Measurements from ENCODE around the gene SDF4.
"Not testable (repeated sequence)": the region's sequence is repeated elsewhere in the genome, so short reads cannot be mapped to it uniquely, and the experiment has no call there.

SDF4 gene

GRCh38 chr1:1199141-1199960 lies 32.5 kb downstream of the SDF4 start:
- DNase-seq (ENCODE audit: low read depth in 2 of 2): no peak

DNA sequence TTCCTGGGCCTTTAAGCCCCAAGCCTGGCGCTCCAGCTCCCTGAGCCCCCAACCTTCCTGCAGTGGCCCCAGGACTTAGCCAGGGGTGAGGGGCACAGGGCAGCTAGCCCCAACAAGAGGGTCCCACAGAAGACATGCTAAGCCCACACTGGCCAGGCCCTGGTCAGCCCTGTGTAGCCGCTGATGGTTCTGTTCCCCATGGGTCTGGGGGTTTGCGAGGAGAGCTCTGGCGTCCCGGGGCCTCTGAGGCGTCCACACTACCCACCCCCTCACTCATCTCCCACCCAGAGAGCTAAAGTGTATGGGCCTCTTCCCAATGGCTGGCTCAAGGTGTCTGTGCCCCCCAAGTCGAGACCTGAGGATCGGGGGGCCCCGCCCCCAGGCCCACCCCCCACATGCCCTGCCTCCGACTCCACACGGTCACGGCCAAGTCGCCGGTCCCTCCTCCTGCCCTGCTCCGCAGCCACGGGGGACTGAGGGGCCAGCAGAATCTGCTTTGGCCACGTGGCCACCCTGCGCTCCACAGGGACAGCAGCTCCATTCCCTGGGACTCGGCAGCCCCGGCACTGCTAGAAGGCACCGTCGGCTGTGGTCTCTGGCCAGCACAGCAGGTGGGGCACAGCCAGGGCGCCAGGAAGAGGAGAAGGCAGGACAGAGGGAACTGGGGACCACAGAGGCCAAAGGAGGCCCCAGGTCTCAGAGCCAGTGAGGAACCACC lies 33.2 kb downstream of the SDF4 start:
- DNase-seq (ENCODE audit: low read depth in 2 of 2): no peak

GRCh38 chr1:1197551-1198422 lies 34.0 kb downstream of the SDF4 start:
- no peak for DNase-seq (ENCODE audit: low read depth in 2 of 2)

GRCh38 chr1:1197188-1197500 lies 34.7 kb downstream of the SDF4 start:
- no peak for DNase-seq (ENCODE audit: low read depth in 2 of 2)

GRCh38 chr1:1196431-1197187 lies 35.2 kb downstream of the SDF4 start:
- DNase-seq (ENCODE audit: low read depth in 2 of 2): no peak

- DNase-seq (ENCODE audit: low read depth in 2 of 2): not testable (repeated sequence)
These were observed 36.1 kb downstream of the SDF4 start for GRCh38 chr1:1195726-1196125.

DNA sequence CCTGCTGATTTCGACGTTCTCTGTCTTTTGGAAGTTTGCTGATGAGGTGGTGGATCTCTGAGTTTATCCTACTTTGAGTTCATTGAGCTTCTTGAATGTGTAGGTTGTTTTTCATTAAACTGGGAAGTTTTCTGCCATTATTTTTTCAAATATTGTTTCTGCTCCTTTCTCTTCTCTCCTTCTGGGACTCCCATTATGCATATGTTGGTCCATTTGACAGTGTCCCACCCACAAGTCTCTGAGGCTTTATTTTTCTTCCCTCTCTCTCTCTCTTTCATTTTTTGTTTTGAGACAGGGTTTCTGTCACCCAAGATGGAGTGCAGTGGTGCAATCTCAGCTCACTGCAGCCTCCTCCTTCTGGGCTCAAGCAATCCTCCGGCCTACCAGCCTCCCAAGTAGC lies 37.1 kb downstream of the SDF4 start:
- DNase-seq (ENCODE audit: low read depth in 2 of 2): no peak

- DNase-seq (ENCODE audit: low read depth in 2 of 2): no peak
These were observed 40.1 kb downstream of the SDF4 start for GRCh38 chr1:1191734-1192133.

DNA sequence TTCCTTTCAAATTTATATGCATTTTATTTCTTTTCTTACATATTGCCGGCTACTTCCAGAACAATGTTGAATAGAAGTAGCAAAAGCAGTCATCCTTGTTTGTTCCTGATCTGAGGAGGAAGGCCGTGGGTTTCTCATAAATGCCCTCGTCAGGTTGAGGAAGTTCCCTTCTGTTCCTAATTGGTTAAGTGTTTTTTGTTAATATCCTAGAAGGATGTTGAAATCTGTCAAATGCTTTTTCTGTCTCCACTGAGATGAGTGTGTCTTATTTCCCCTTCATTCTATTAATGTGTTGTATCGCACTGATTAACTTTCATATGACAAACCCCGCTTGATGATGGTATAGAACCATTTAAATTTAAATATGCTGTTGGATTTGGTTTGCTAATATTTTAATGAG lies 42.7 kb downstream of the SDF4 start:
- DNase-seq (ENCODE audit: low read depth in 2 of 2): no peak

DNA sequence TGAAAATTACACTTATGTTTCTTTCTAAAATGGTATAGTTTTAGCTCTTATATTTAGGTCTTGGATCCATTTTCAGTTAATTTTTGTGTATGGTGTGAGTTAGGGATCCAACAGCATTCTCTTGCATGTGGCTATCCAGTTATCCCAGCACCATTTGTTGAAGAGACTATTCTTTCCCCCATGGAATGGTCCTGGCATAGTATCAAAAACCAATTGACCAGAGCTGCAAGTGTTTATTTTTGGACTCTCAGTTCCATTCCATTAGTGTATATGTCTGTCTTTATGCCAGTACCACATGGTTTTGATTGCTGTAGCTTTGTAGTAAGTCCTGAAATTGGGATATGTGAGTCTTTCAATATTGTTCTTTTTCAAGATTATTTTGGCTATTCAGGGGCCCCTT lies 43.9 kb downstream of the SDF4 start:
- DNase-seq (ENCODE audit: low read depth in 2 of 2): no peak

GRCh38 chr1:1185101-1185765 lies 46.6 kb downstream of the SDF4 start:
- no peak for DNase-seq (ENCODE audit: low read depth in 2 of 2)

- DNase-seq (ENCODE audit: low read depth in 2 of 2): no peak
These were observed 47.7 kb downstream of the SDF4 start for GRCh38 chr1:1183833-1184775.

DNA sequence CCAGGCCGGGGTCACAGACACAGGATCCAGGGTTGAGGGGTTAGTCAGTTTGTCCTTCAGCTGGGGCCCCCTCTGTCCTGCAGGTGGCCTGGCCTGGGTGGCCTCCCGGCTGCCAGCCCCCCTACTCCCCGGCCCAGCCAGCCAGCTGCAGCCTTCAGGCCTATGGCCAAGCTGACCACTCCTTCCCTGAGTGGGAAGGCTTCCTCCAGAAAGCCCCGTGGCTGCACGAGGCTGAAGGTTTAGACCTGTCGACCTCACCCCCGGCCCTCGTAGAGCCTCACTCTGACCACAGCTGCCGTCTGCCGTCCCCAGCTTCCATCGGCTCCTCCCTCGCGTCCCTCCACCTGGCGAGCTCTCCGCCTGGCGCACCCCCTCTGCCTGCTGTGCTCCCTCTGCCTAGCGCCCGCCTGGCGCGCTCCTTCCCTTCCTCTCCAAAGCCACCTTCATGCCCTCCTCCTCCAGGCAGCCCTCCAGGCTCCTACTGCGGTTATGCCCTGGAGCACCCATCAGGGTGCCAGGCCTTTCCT lies 48.5 kb downstream of the SDF4 start:
- DNase-seq (ENCODE audit: low read depth in 2 of 2): no peak

DNA sequence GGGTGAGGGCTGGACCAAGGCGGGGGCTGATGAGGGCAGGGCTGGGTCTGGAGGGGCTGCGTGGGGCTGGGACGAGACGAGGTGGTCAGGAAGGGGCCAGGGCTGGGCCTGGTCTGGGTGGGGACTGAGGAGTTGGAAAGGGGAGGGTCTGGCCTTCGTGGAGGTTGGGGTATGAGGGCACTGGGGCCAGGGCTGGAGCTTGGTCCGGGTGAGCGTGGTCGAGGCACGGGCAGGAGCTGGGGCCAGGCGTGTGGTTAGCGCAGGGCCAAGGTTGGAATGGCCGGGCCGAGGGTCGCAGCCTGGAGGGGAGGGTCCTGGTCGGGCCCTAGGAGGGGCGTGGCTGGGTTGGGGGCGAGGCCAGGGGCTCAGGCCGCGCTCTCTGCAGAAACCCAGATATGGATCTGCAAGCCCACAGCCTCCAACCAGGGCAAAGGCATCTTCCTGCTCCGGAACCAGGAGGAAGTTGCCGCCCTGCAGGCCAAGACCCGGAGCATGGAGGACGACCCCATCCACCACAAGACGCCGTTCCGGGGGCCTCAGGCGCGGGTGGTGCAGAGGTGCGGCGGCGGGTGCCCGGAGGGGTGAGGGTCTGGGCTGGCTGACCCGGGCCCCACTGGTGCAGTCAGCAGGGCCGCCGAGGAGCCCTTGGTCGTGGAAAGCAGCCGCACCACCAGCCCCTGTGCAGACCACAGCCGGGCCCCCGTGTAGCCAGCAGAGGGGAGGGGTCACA lies 49.1 kb downstream of the SDF4 start:
- DNase-seq (ENCODE audit: low read depth in 2 of 2): no peak

DNA sequence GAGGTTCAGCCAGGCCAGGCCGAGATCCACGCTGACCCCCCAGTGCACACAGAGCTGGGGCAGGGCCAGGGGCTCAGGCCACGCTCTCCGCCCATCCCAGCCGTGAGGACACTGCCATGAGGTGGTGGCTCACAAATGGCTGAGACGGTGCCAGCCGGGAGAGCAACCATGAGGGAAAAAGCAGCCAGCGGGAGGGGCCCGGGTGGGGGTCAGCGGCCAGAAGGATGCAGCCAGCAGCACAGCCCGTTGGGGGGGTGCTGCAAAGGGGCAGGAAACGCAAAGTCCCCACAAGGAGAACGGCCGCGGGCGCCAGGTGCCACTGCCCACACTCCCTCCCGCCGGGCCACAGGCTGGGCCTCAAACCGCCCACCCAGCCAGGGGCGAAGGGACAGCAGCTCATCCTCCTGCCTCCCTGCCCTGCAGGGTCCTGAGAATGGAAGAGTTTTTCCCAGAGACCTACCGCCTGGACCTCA lies 49.8 kb downstream of the SDF4 start:
- DNase-seq (ENCODE audit: low read depth in 2 of 2): no peak

DNA sequence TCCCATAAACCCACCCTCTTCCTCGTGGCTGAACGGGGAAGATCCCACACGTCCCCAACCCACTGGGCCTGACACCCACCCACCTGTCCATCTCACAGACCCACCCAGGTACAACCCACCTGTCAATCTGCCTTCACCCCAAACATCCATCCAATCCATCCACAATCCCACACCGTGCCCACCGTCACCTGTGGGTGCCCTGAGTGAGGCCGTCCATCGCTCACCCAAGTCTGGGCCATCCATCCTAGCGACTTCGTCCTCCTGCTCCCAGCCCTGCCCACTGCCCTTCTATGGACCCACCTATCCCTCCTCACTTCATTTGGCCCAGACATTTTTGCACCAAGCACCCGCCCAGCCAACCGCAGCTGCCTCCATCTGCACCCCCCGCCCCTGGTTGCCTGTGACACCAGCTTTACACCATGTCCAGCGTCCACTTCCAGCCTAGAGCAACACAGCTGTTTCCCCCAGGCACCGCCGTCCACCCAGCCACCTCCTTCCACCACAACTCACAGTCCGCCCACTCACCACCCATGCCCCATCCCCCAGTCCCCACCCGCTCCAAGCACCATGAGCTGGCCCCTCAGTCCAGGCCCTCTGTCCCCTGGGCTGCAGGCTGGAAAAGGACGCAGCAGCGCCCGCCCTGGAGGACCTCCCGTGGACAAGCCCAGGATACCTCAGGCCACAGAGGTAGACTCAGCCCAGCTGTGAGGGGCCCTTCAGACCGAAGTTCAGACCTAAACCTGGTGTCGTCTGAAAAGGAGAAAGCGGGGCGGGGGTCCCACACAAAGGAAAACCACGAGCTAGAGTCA lies 50.5 kb downstream of the SDF4 start:
- DNase-seq (ENCODE audit: low read depth in 2 of 2): no peak

DNA sequence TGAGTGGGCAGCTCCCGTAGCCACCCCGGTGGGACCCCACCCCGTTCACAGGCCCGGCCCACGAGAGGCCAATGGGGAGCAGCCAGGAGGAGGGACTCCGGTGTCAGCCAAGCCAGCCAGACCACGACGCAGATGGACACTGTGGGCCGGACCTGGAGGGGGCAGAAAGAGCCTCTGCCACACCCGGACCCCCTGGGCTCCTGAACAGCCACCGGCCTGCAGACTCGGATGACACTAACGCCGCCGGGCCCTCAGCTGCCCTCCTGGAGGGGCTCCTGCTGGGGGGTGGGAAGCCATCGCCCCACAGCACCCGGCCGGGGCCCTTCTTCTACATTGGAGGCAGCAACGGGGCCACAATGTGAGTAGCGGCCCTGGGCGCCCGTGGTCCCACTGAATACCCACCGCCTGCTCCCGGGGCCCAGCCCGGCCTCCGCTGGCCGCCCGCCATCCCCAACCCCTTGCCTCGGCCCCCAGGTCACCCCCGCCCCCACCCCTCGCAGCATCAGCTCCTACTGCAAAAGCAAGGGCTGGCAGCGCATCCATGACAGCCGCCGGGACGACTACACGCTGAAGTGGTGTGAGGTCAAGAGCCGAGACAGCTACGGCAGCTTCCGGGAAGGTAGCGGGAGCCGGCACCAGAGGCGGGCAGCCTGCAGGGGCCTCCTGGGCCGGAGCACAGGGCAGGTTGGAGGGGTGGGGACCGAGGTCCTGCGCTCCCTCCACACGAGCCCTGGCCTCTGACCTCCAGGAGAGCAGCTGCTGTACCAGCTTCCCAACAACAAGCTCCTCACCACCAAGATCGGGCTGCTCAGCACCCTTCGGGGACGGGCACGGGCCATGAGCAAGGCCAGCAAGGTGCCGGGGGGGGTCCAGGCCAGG lies 51.6 kb downstream of the SDF4 start:
- no peak for DNase-seq (ENCODE audit: low read depth in 2 of 2)
